SK-N-SH treated with all-trans-retinoic acid at 6 μM for 48 hours (cell line): ENCODE data around the gene PTPRH.

Experiments used
- PPARA ChIP-seq: fragments of 250-450 bp; sonication (Bioruptor Pico); IDR thresholded peaks from 2 replicates; pipeline ENCODE4 v1.5.0; 2020; ENCODE audit warnings: mild to moderate bottlenecking, borderline replicate concordance
- RARB ChIP-seq: fragments of 250-450 bp; sonication (Bioruptor Pico); IDR thresholded peaks from 2 replicates; pipeline ENCODE4 v1.8.0; 2021; ENCODE audit warnings: mild to moderate bottlenecking, moderate library complexity

- TF ChIP-seq RARB (CRISPR knock-in tag), result no peak
- no peak for TF ChIP-seq PPARA (CRISPR knock-in tag)
Observed at GRCh38 chr19:55172741-55173140, 36.6 kb downstream of the PTPRH start.
